Endothelial cell of umbilical vein (primary cell): Measurements from ENCODE around the gene WDTC1.
"Not testable (repeated sequence)": the region's sequence is repeated elsewhere in the genome, so short reads cannot be mapped to it uniquely, and the experiment has no call there.

Experiments used
- EZH2 ChIP-seq: IDR thresholded peaks from 2 replicates; pipeline ENCODE4 v1.6.1; 2012; ENCODE audit warnings: borderline replicate concordance, low read depth, mild to moderate bottlenecking, moderate library complexity, low read length, inconsistent platforms; ENCODE audit not compliant: severe bottlenecking
- MYC ChIP-seq: IDR thresholded peaks from one replicate; pipeline ENCODE4 v1.6.1; 2011; ENCODE audit warnings: mild to moderate bottlenecking, low read depth, low read length
- POLR2A ChIP-seq: IDR thresholded peaks from 2 replicates; pipeline ENCODE4 v1.6.1; 2012; ENCODE audit warnings: low read depth, mild to moderate bottlenecking, control low read depth, low read length
- POLR2AphosphoS5 ChIP-seq: IDR thresholded peaks from 2 replicates; pipeline ENCODE4 v1.6.1; 2012; ENCODE audit warnings: low read depth, mild to moderate bottlenecking, control low read depth, low read length, moderate library complexity; ENCODE audit not compliant: insufficient read depth
- TF ChIP-seq, protein P1 (sequence below), 2 donors: IDR thresholded peaks; 1 replicate in 1 of 2; 2 replicates in 1 of 2; pipeline ENCODE4 v1.5.1; 2011; ENCODE audit warnings: low read length in 2 of 2, mild to moderate bottlenecking in 2 of 2, moderate library complexity in 2 of 2, control low read depth in 1 of 2, inconsistent platforms in 1 of 2, low read depth in 1 of 2; ENCODE audit not compliant: insufficient read depth in 1 of 2; ENCODE audit errors: extremely low read depth in 1 of 2
- TF ChIP-seq, protein P2 (sequence below): IDR thresholded peaks from 2 replicates; pipeline ENCODE4 v1.6.1; 2011; ENCODE audit not compliant: insufficient read depth, insufficient read length

- not testable (repeated sequence) for TF ChIP-seq POLR2AphosphoS5, MYC, POLR2A, EZH2
- TF ChIP-seq, protein P1, sequence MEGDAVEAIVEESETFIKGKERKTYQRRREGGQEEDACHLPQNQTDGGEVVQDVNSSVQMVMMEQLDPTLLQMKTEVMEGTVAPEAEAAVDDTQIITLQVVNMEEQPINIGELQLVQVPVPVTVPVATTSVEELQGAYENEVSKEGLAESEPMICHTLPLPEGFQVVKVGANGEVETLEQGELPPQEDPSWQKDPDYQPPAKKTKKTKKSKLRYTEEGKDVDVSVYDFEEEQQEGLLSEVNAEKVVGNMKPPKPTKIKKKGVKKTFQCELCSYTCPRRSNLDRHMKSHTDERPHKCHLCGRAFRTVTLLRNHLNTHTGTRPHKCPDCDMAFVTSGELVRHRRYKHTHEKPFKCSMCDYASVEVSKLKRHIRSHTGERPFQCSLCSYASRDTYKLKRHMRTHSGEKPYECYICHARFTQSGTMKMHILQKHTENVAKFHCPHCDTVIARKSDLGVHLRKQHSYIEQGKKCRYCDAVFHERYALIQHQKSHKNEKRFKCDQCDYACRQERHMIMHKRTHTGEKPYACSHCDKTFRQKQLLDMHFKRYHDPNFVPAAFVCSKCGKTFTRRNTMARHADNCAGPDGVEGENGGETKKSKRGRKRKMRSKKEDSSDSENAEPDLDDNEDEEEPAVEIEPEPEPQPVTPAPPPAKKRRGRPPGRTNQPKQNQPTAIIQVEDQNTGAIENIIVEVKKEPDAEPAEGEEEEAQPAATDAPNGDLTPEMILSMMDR (IDR thresholded peaks at IDR 0.05; ENCODE audit: extremely low read depth in 1 of 2, insufficient read depth in 1 of 2, low read depth in 1 of 2, low read length in 2 of 2), result not testable (repeated sequence)
- TF ChIP-seq, protein P2, sequence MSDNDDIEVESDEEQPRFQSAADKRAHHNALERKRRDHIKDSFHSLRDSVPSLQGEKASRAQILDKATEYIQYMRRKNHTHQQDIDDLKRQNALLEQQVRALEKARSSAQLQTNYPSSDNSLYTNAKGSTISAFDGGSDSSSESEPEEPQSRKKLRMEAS, result not testable (repeated sequence)
These were observed 49.8 kb upstream of the WDTC1 start for GRCh38 chr1:27184665-27185064.
